GM12874 (cell line): ENCODE results near the gene FAM151A.

Source experiments
- TF ChIP-seq, protein P1 (sequence below): IDR thresholded peaks from 2 replicates; pipeline ENCODE4 v1.5.1; 2011; ENCODE audit warnings: low read depth, mild to moderate bottlenecking, control low read depth, low read length, moderate library complexity; ENCODE audit not compliant: insufficient read depth

Gene FAM151A

GRCh38 chr1:54663725-54664124 is 40.4 kb upstream of the FAM151A start:
- TF ChIP-seq, protein P1, sequence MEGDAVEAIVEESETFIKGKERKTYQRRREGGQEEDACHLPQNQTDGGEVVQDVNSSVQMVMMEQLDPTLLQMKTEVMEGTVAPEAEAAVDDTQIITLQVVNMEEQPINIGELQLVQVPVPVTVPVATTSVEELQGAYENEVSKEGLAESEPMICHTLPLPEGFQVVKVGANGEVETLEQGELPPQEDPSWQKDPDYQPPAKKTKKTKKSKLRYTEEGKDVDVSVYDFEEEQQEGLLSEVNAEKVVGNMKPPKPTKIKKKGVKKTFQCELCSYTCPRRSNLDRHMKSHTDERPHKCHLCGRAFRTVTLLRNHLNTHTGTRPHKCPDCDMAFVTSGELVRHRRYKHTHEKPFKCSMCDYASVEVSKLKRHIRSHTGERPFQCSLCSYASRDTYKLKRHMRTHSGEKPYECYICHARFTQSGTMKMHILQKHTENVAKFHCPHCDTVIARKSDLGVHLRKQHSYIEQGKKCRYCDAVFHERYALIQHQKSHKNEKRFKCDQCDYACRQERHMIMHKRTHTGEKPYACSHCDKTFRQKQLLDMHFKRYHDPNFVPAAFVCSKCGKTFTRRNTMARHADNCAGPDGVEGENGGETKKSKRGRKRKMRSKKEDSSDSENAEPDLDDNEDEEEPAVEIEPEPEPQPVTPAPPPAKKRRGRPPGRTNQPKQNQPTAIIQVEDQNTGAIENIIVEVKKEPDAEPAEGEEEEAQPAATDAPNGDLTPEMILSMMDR, result no peak

DNA sequence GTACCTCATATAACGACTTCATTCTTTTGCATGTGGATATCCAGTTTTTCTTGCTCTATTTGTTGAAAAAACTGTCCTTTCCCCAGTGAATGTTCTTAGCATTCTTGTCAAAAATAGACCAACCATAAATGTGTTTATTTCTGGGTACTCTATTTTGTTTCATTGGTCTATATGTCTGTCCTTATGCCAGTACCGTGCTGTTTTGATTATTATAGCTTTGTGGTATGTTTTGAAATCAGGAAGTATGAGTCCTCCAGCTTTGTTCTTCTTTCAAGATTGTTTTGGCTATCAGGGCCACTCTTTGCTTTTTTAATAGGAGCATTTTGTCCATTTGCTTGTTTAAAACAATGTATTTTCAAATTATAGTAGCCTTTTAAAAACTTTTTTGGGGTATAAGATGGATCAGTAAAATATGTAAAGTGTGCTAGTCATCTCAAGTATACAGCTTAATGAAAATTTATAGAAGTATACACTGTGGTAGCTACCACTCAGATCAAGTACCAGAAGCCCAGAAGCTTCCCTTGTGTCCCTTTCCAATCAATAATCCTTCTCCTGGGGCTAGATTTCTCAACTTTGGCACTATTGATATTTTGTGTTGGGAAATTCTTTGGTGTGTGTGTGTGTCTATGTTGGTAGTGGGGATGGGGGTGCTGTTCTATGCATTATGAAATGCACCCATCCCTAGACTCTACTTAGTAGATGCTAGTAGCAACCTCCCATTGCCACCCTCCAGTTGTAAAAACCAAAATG is 35.0 kb upstream of the FAM151A start:
- TF ChIP-seq, protein P1, result no peak

DNA sequence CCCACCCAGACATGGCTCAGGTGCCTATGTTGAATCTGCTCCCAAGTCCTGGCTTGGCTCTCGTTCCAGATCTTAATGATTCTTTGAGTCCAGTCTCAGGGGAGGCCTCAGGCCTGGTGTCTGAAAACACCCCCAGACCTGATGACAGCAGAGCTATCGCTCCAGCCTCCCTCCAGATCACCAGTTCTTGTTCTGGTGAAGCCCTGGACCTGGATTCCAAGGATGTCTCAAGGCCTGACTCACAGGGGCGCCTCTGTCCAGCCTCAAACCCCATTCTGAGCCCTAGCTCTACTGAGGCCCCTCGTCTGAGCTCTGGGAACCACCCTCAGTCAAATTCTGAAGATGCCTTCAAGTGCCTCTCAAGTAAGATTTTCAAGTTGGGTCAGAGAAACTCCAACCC is 29.7 kb upstream of the FAM151A start:
- TF ChIP-seq, protein P1, result no peak

- TF ChIP-seq, protein P1, result no peak
Measured at GRCh38 chr1:54652168-54652567, 28.8 kb upstream of the FAM151A start.

DNA sequence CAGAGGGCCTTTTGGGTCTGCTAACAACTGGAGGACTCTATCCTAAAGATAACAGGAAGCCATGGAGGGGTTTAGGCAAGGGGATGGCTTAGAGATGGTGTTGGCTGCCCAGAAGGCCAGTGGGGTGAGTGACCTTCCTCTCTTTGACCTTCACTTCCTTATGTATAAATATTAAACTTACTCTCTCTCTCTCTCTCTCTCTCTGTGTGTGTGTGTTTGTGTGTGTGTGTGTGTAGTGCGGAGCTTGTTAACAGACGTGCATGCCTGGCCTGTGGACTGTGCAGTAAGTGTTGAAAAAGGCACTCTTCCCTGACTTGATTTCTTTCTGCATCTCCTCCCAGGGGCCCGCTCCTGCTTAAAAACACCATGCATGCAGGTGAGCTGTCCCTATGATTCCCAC is 28.3 kb upstream of the FAM151A start:
- TF ChIP-seq, protein P1, result no peak

DNA sequence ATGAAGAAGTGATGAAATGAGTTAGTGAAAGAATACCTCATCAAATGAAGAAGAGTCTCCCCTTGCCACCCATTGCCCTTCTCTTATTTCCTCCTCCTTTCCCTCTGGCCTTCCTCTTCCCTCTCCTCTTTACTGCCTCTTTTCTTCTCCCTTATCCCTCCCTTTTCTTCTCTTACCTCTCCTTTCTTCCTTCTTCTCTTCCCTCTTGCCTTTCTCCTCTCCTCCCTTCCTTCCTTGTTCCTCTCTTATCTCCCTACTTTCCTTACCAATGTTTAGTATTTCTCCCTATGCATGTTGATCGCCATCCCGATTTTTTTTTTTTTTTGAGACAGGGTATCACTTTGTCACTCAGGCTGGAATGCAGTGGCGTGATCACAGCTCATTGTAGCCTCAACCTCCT is 27.1 kb upstream of the FAM151A start:
- TF ChIP-seq, protein P1, result no peak

- TF ChIP-seq, protein P1, result no peak
Measured at GRCh38 chr1:54649921-54650320, 26.6 kb upstream of the FAM151A start.
